ENCODE measurements around the gene APOBEC2.

The APOBEC2 gene

GRCh38 chr6:41090841-41091761, 38.1 kb downstream of the APOBEC2 start:
- DNase-seq (ENCODE audit: low spot score) = no peak

- peak; percentile 40 for DNase-seq (ENCODE audit: low spot score)
Observed at GRCh38 chr6:41092421-41093140, 39.6 kb downstream of the APOBEC2 start.

- no peak for DNase-seq (ENCODE audit: low spot score)
Observed at GRCh38 chr6:41093729-41094128, 40.7 kb downstream of the APOBEC2 start.

GRCh38 chr6:41097467-41098090, 44.6 kb downstream of the APOBEC2 start:
- DNase-seq (ENCODE audit: low spot score) = no peak

- no peak for DNase-seq (ENCODE audit: low spot score)
Observed at GRCh38 chr6:41098366-41098765, 45.4 kb downstream of the APOBEC2 start.

- DNase-seq (ENCODE audit: low spot score) = no peak
Observed at GRCh38 chr6:41100871-41101287, 47.9 kb downstream of the APOBEC2 start.

GRCh38 chr6:41103847-41104246, 50.8 kb downstream of the APOBEC2 start:
- DNase-seq (ENCODE audit: low spot score) = no peak

GRCh38 chr6:41111017-41111416, 58.0 kb downstream of the APOBEC2 start:
- no peak for DNase-seq (ENCODE audit: low spot score)
